ENCODE data around the gene ACOT9. TPM values are rescaled to one million over a fixed set of nuclear protein-coding genes. Genes with fewer than 3 reads are reported as not detected.
"Not testable (repeated sequence)": the region's sequence is repeated elsewhere in the genome, so short reads cannot be mapped to it uniquely, and the experiment has no call there.

Gene ACOT9
- polyA plus RNA-seq, 3 donors = 11.8 to 37.2 (median 34.7) TPM

- 78 to 92% (median 85%) methylated on average over 3 of the region's 3 CpGs for WGBS, 3 donors
- no peak overlapping the region for H3K27ac ChIP-seq (ENCODE audit: low read depth, low read length)
Measured at GRCh38 chrX:23727206-23727605, 15.9 kb downstream of the ACOT9 start.

- WGBS, 3 donors = 39 to 77% (median 64%) methylated on average over 6 of the region's 6 CpGs
Measured at GRCh38 chrX:23726191-23726590, 16.9 kb downstream of the ACOT9 start.

DNA sequence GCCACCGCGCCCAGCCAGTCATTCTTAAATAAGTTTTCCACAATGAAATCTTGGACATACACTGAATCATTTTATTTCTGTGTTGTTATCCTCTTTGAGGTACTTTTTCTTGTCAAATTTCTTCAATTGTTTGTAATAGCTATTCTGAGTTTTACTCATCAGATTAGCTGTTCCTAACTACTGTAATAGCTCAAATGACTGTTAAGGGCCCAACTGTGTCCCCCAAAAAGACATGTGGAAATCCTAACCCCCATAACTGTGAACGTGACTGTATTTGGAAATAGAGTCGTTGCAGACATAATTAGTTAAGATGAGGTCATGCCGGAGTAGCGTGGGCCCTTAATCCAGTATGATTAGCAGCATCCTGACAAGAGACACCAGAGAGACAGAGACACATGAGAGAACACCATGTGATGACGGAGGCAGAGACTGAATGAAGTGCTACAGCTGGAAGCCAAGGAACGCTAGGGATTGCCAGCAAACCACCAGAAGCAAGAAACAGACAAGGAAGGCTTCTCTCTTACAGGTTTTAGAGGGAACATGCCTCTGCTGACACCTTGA, 22.9 kb downstream of the ACOT9 start:
- H3K27ac ChIP-seq (ENCODE audit: low read depth, low read length) = no peak overlapping the region

More at GRCh38 chrX:23726191-23726590, 16.9 kb downstream of the ACOT9 start:
- H3K27ac ChIP-seq (ENCODE audit: low read depth, low read length) = no peak overlapping the region

DNA sequence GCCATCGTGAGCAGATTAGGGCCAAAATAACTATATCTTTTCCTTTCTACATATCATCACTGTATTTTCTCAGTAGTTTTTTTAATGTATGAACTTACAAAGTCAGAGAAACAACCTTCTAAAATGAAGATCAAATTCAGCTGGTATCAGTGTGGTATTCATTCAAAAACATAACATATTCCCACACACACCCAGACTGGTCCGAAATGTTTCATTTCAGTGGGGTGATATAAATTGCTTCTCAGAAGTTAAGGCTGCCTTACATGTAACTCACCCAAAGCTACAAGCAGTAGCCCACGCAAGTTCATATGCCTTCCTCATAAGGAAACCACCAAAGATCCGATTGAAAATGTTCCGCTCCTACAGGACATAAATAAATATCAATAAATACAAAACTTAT, 37.8 kb downstream of the ACOT9 start:
- WGBS, 3 donors = 77 to 94% (median 84%) methylated on average over 5 of the region's 5 CpGs
- H3K27ac ChIP-seq (ENCODE audit: low read depth, low read length) = no peak overlapping the region

More for the DNA sequence above, 22.9 kb downstream of the ACOT9 start:
- WGBS, 3 donors = 77 to 94% (median 84%) methylated on average over 8 of the region's 8 CpGs

DNA sequence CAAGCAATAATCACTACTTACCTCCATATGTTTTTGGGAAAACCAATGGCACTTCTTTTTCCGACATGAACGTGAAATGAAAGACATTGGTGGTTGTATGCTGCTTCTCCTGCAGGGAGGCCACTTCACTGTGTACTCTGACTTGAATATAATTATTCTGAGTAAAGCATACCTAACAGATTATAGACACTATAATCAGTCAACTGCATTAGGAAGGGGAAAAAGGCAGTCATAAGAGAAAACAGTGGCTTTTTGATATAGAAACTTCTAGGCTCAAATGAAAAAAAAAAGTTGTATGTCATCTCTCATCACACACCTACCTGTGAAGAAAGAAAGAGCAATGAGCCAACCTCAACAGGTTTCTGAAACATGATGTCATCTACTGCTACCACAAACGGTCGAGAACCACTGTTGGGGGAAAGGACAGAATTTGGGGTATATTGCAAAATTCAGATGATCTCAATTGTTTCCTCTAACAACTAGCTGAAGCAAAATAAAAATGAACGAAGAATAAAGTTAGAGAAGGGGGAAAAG, 38.3 kb downstream of the ACOT9 start:
- no peak overlapping the region for H3K27ac ChIP-seq (ENCODE audit: low read depth, low read length)
- 76 to 95% (median 86%) methylated on average over 5 of the region's 5 CpGs for WGBS, 3 donors

DNA sequence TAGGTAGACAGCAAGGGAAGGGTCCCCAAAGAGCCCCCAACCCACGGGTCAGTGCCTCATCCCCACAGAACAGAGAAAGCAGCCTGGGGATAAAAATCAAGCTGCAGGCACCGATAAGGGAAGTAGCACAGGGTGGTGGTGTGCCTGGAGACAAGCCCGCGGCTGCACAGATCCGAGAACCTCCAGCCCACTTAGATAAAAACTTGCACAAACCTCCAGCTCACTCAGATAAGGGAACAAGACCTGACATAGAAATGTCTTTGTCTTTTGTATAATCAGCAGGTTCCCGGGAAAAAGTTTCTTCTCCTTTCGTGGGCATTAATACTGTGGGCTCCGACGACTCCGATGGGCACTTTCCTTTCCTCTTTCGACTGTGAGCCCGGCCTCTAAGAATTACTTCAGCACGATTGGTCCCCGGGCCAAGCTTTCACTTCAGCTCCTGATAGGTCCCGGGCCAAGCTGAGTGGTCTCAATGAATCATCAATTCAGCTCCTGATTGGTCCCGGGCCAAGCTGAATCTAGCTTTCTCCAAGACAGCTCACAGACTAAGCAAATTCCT, 43.4 kb downstream of the ACOT9 start:
- no peak overlapping the region for H3K27ac ChIP-seq (ENCODE audit: low read depth, low read length)
- 20 to 51% (median 42%) methylated on average over 16 of the region's 16 CpGs for WGBS, 3 donors

GRCh38 chrX:23694606-23695005, 48.5 kb downstream of the ACOT9 start:
- WGBS, 3 donors = 0 to 6% methylated on average over 8 of the region's 8 CpGs; no CpG with 5 or more reads in 1 of the 3 donors
- H3K27ac ChIP-seq (ENCODE audit: low read depth, low read length) = no peak overlapping the region

GRCh38 chrX:23692166-23692565, 50.9 kb downstream of the ACOT9 start:
- 82 to 86% (median 83%) methylated on average over 8 of the region's 8 CpGs for WGBS, 3 donors
- no peak overlapping the region for H3K27ac ChIP-seq (ENCODE audit: low read depth, low read length)

GRCh38 chrX:23676486-23676885, 66.6 kb downstream of the ACOT9 start:
- H3K27ac ChIP-seq (ENCODE audit: low read depth, low read length) = not testable (repeated sequence)
- WGBS, 3 donors = 83 to 98% (median 97%) methylated on average over 3 of the region's 3 CpGs

GRCh38 chrX:23673108-23673507, 70.0 kb downstream of the ACOT9 start:
- no peak overlapping the region for H3K27ac ChIP-seq (ENCODE audit: low read depth, low read length)
- whole genome bisulfite sequencing, 3 donors = 56 to 68% (median 56%) methylated on average over 3 of the region's 3 CpGs

DNA sequence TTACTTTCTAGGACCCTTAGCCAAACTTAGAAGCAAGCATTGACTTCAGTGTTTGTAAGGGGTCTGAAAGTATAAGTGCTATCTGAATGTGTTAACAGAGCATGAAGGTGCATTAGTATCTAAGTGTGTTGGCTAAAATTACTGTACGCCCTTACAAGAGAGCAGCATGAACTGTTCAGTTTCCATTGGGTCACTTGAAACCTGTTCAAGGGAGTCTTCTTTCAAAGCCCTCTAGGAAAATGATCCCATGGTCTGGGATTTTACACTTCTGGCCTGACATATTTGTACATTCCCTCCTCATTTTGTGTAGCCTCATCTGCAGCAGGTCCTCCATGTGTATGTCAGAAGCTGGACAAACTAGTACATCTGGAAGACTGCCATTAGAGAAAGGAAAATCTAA, 72.5 kb downstream of the ACOT9 start:
- no peak overlapping the region for H3K27ac ChIP-seq (ENCODE audit: low read depth, low read length)
- 43 to 87% (median 80%) methylated on average over 1 of the region's 1 CpG for whole genome bisulfite sequencing, 3 donors

- WGBS, 3 donors = 3 to 33% (median 14%) methylated on average over 3 of the region's 3 CpGs
- H3K27ac ChIP-seq (ENCODE audit: low read depth, low read length) = no peak overlapping the region
Measured at GRCh38 chrX:23668335-23668734, 74.7 kb downstream of the ACOT9 start.

GRCh38 chrX:23667239-23668177, 75.6 kb downstream of the ACOT9 start, which contains the start of gene PRDX4:
PRDX4 (plus strand) TSS chrX:23667493; CDS start chrX:23667571, 78 bp downstream.
- 0 to 25% (median 0%) methylated on average over 30 to 68 of the region's 73 CpGs for WGBS, 3 donors
- no peak within 1 kb of the TSS for H3K27ac ChIP-seq (ENCODE audit: low read depth, low read length)

DNA sequence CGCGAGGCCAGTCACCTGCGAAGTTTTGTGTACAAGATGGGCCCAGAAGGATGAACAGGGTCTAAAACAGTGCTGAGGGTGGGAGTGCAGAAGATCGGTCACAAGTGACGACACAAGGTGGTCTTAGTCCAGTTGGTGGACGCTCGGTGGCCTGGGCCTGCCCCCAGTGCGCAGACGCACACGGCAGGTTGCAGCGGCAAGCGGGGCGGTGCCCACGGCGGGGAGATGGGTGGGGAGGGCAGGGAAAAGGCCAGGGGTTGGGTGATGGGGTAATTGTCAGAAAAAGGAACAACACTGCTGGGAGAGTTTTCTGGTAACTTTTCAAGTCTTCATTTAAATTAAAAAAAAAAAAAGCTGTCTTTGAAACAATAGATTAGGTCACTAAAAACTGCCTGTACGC, 76.8 kb downstream of the ACOT9 start:
- H3K27ac ChIP-seq (ENCODE audit: low read depth, low read length) = no peak overlapping the region
- 68 to 95% (median 72%) methylated on average over 7 to 16 of the region's 16 CpGs for WGBS, 3 donors

GRCh38 chrX:23664496-23664895, 78.6 kb downstream of the ACOT9 start:
- H3K27ac ChIP-seq (ENCODE audit: low read depth, low read length) = no peak overlapping the region
- WGBS, 3 donors = 86 to 94% (median 92%) methylated on average over 10 of the region's 10 CpGs

- H3K27ac ChIP-seq (ENCODE audit: low read depth, low read length) = no peak overlapping the region
- 73 to 92% (median 82%) methylated on average over 1 of the region's 1 CpG for WGBS, 3 donors
Measured at GRCh38 chrX:23662853-23663252, 80.2 kb downstream of the ACOT9 start.

DNA sequence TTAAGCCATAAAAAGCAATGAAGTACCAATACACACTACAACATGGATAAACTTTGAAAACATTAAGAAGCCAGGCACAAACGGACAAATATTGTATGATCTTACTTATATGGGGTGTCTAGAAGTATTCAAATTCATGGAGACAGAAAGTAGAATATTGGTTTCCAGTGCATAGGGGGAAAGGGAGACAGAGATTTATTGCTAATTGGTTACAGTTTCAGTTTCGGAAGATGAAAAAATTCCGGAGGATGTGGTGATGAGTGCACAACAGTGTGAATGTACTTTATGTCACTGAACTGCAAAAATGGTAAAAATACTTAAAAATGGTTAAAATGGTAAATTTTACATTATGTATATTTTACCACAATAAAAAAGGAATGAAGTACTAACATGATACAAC, 80.9 kb downstream of the ACOT9 start:
- no peak overlapping the region for H3K27ac ChIP-seq (ENCODE audit: low read depth, low read length)
- 45 to 85% (median 54%) methylated on average over 3 of the region's 3 CpGs for WGBS, 3 donors

DNA sequence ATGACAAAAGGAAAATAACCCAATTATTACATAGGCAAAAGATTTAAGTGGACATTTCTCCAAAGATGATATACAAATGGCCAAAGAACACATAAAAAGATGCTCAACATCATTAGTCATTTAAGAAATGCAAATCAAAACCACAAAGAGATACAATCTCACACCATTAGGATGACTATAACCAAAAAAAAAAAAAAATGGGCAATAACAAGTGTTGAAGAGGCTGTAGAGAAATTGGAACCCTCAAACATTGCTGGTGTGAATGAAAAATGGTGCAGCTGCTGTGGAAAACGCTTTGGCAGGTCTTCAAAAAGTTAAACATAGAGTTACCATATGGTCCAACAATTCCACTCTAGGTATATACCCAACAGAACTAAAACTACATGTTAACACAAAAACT, 81.4 kb downstream of the ACOT9 start:
- WGBS, 3 donors = 44 to 62% (median 59%) methylated on average over 1 of the region's 1 CpG
- no peak overlapping the region for H3K27ac ChIP-seq (ENCODE audit: low read depth, low read length)

- 90 to 97% (median 94%) methylated on average over 2 of the region's 2 CpGs for WGBS, 3 donors
- H3K27ac ChIP-seq (ENCODE audit: low read depth, low read length) = no peak overlapping the region
Measured at GRCh38 chrX:23660766-23661132, 82.3 kb downstream of the ACOT9 start.

All from adipose tissue (tissue), 3 donors.